IMR-90 (cell line): ENCODE measurements around the gene KIAA0232. TPM values are rescaled to one million over a fixed set of nuclear protein-coding genes. Genes with fewer than 3 reads are reported as not detected.

Source experiments
- ATAC-seq: fragments of 200-7000 bp; cut with Tn5 transposase; 2 replicates; pipeline ENCODE4 v1.9.1; 2020; ENCODE audit warnings: low read depth, mild to moderate bottlenecking, moderate library complexity
- BruUV-seq: library from RNA; stranded (reverse); fragments of 400-500 nt; replicated peaks from 2 replicates; lab custom pipeline; 2021; lab: Mats Ljungman, UMichigan
- CTCF ChIA-PET: fragments of 300-600 bp; formaldehyde crosslinking; extraction: SDS; loops from one replicate; lab custom pipeline; 2021; ENCODE audit warnings: antibody characterized with exemption; lab: Yijun Ruan, JAX
- POLR2A ChIA-PET: fragments of 300-600 bp; sonication (Branson Sonifier 250); formaldehyde crosslinking; loops from one replicate; lab custom pipeline; 2022; ENCODE audit warnings: antibody characterized with exemption; ENCODE audit not compliant: unreplicated experiment; lab: Charles Lee
- DNase-seq: peaks from one replicate; pipeline ENCODE4 v3.0.0; 2013
- H2AFZ ChIP-seq: replicated peaks from 2 replicates; pipeline ENCODE3; 2013; ENCODE audit warnings: low read length, mild to moderate bottlenecking; ENCODE audit not compliant: poor library complexity
- H2AK5ac ChIP-seq: 2 replicates; pipeline ENCODE4 v1.6.1; 2013; ENCODE audit warnings: low read depth, low read length, inconsistent platforms
- H2AK9ac ChIP-seq: replicated peaks from 2 replicates; pipeline ENCODE3; 2013; ENCODE audit warnings: mild to moderate bottlenecking, low read depth, low read length, moderate library complexity; ENCODE audit not compliant: poor library complexity
- H2BK120ac ChIP-seq: 2 replicates; pipeline ENCODE4 v1.6.1; 2013; ENCODE audit warnings: low read depth, low read length, inconsistent platforms
- H2BK15ac ChIP-seq: 3 replicates; pipeline ENCODE4 v1.6.1; 2013; ENCODE audit warnings: low read depth, low read length, inconsistent platforms
- H2BK20ac ChIP-seq: 2 replicates; pipeline ENCODE4 v1.6.1; 2013; ENCODE audit warnings: low read depth, mild to moderate bottlenecking, inconsistent platforms, low read length, moderate library complexity
- H2BK5ac ChIP-seq: 2 replicates; pipeline ENCODE4 v1.6.1; 2013; ENCODE audit warnings: mild to moderate bottlenecking, low read depth, low read length, inconsistent platforms; ENCODE audit not compliant: poor library complexity, severe bottlenecking
- H3K14ac ChIP-seq: replicated peaks from 2 replicates; pipeline ENCODE4 v1.6.1; 2013; ENCODE audit warnings: low read depth, low read length, inconsistent platforms
- H3K18ac ChIP-seq: 2 replicates; pipeline ENCODE4 v1.6.1; 2013; ENCODE audit warnings: low read depth, low read length, control low read depth
- H3K23ac ChIP-seq: 2 replicates; pipeline ENCODE4 v1.6.1; 2013; ENCODE audit warnings: low read depth, low read length, inconsistent platforms
- H3K27ac ChIP-seq: 2 replicates; pipeline ENCODE4 v1.5.1; 2013; ENCODE audit warnings: mild to moderate bottlenecking, control low read depth, low read length; ENCODE audit not compliant: insufficient read depth
- H3K27me3 ChIP-seq: 2 replicates; pipeline ENCODE4 v1.6.1; 2013; ENCODE audit warnings: low read length; ENCODE audit not compliant: control insufficient read depth, insufficient read depth
- H3K36me3 ChIP-seq: 2 replicates; pipeline ENCODE4 v1.6.1; 2013; ENCODE audit warnings: low read length, mixed read lengths; ENCODE audit not compliant: control insufficient read depth, insufficient read depth
- H3K4ac ChIP-seq: 2 replicates; pipeline ENCODE4 v1.6.1; 2013; ENCODE audit warnings: low read depth, low read length, inconsistent platforms
- H3K4me1 ChIP-seq: 2 replicates; pipeline ENCODE4 v1.6.1; 2013; ENCODE audit warnings: low read length, mixed read lengths; ENCODE audit not compliant: control insufficient read depth, insufficient read depth
- H3K4me2 ChIP-seq: 2 replicates; pipeline ENCODE4 v1.6.1; 2013; ENCODE audit warnings: low read depth, mild to moderate bottlenecking, control low read depth, low read length, moderate library complexity
- H3K4me3 ChIP-seq: 2 replicates; pipeline ENCODE4 v1.5.1; 2013; ENCODE audit warnings: low read depth, mild to moderate bottlenecking, control low read depth, low read length, moderate library complexity; ENCODE audit not compliant: insufficient read depth
- H3K56ac ChIP-seq: 2 replicates; pipeline ENCODE4 v1.6.1; 2013; ENCODE audit warnings: low read length, inconsistent platforms; ENCODE audit not compliant: insufficient read depth; ENCODE audit errors: extremely low read depth
- H3K79me1 ChIP-seq, 2 experiments: 2 replicates each; pipeline ENCODE4 v1.6.1; 2013; ENCODE audit warnings: low read length in 2 of 2, inconsistent platforms in 1 of 2, low read depth in 1 of 2
- H3K9ac ChIP-seq: 2 replicates; pipeline ENCODE4 v1.6.1; 2013; ENCODE audit warnings: low read depth, low read length, control low read depth
- H3K9me1 ChIP-seq: 2 replicates; pipeline ENCODE4 v1.6.1; 2013; ENCODE audit warnings: low read length, inconsistent platforms; ENCODE audit not compliant: insufficient read depth
- H3K9me3 ChIP-seq: 2 replicates; pipeline ENCODE4 v1.6.1; 2013; ENCODE audit warnings: low read length; ENCODE audit not compliant: control insufficient read depth, insufficient read depth
- H4K20me1 ChIP-seq: 2 replicates; pipeline ENCODE4 v1.6.1; 2013; ENCODE audit warnings: low read length, inconsistent platforms; ENCODE audit not compliant: insufficient read depth
- H4K5ac ChIP-seq: 2 replicates; pipeline ENCODE4 v1.6.1; 2013; ENCODE audit warnings: mild to moderate bottlenecking, low read depth, low read length, control low read depth
- H4K8ac ChIP-seq, 2 experiments: 2 replicates each; pipeline ENCODE4 v1.6.1; 2013; ENCODE audit warnings: low read depth in 2 of 2, low read length in 2 of 2, control low read depth in 1 of 2, inconsistent platforms in 1 of 2
- H4K91ac ChIP-seq: 2 replicates; pipeline ENCODE4 v1.6.1; 2013; ENCODE audit warnings: low read depth, low read length, inconsistent platforms; ENCODE audit not compliant: insufficient read depth
- BHLHE40 ChIP-seq: fragments of 150-350 bp; IDR thresholded peaks from 2 replicates; pipeline ENCODE4 v1.6.1; 2016; ENCODE audit warnings: mild to moderate bottlenecking, low read depth, low read length
- CEBPB ChIP-seq: IDR thresholded peaks from 2 replicates; pipeline ENCODE4 v1.6.1; 2012; ENCODE audit warnings: low read depth, low read length, improper control_type of control experiment
- CHD1 ChIP-seq: IDR thresholded peaks from 2 replicates; pipeline ENCODE4 v1.6.1; 2012; ENCODE audit warnings: low read depth, low read length, improper control_type of control experiment
- FOS ChIP-seq: fragments of 150-350 bp; IDR thresholded peaks from 2 replicates; pipeline ENCODE4 v1.6.1; 2016; ENCODE audit warnings: low read depth, low read length
- MAFK ChIP-seq: IDR thresholded peaks from 2 replicates; pipeline ENCODE4 v1.6.1; 2012; ENCODE audit warnings: low read depth, low read length, improper control_type of control experiment
- MAZ ChIP-seq: IDR thresholded peaks from 2 replicates; pipeline ENCODE4 v1.6.1; 2012; ENCODE audit warnings: low read depth, mild to moderate bottlenecking, low read length, improper control_type of control experiment, moderate library complexity, borderline replicate concordance
- MXI1 ChIP-seq: IDR thresholded peaks from 2 replicates; pipeline ENCODE4 v1.6.1; 2012; ENCODE audit warnings: low read depth, mild to moderate bottlenecking, low read length, moderate library complexity, borderline replicate concordance
- POLR2A ChIP-seq: IDR thresholded peaks from 2 replicates; pipeline ENCODE4 v1.6.1; 2012; ENCODE audit warnings: mild to moderate bottlenecking, low read depth, low read length
- RAD21 ChIP-seq: IDR thresholded peaks from 2 replicates; pipeline ENCODE4 v1.6.1; 2012; ENCODE audit warnings: low read length, improper control_type of control experiment
- RFX5 ChIP-seq: IDR thresholded peaks from 2 replicates; pipeline ENCODE4 v1.8.0; 2012; ENCODE audit warnings: low read depth, mild to moderate bottlenecking, low read length, moderate library complexity
- SMC3 ChIP-seq: fragments of 150-350 bp; IDR thresholded peaks from 2 replicates; pipeline ENCODE4 v1.6.1; 2016; ENCODE audit warnings: low read depth, mild to moderate bottlenecking, antibody characterized with exemption, low read length, moderate library complexity
- WGBS, 2 experiments: methylation state at CpG; one replicate each; pipeline versions ENCODE4 v1.1.5 to v1.1.7; 2013; ENCODE audit warnings: missing lambda C conversion rate in 2 of 2; ENCODE audit not compliant: insufficient read length in 1 of 2; ENCODE audit errors: extremely low coverage in 2 of 2; 5-methylcytosine and 5-hydroxymethylcytosine counted together
- dilution Hi-C: fragments of 300-500 bp; cut with HindIII; formaldehyde crosslinking; loops from one replicate; pipeline ENCODE4 v1.14.3; 2018; ENCODE audit warnings: low sequenced_read_pairs; ENCODE audit not compliant: unreplicated experiment
- in situ Hi-C: fragments of 300-500 bp; cut with MboI; formaldehyde crosslinking; loops from 3 replicates; pipeline ENCODE4 v1.14.3; 2019; ENCODE audit warnings: low sequenced_read_pairs, inconsistent platforms, mixed read lengths
- intact Hi-C: fragments of 100-400 bp; cut with micrococcal nuclease; formaldehyde crosslinking; loops from 2 replicates; pipeline ENCODE4 v1.10.0; 2022
- polyA plus RNA-seq, 3 experiments: library from polyadenylated mRNA; depleted of rRNA; stranded (reverse); fragments of >200 nt; gene quantifications; 2 replicates each; pipeline ENCODE4 v1.2.3, GENCODE V29; 2012; ENCODE audit warnings: low replicate concordance in 1 of 3
- total RNA-seq: library from RNA; depleted of rRNA; stranded (reverse); fragments of >200 nt; gene quantifications from 2 replicates; pipeline ENCODE4 v1.2.3, GENCODE V29; 2012
- TF ChIP-seq, protein P1 (sequence below): conservative IDR thresholded peaks from 2 replicates; pipeline ENCODE4 v1.5.1; 2012; ENCODE audit warnings: mild to moderate bottlenecking, low read depth, low read length, improper control_type of control experiment
- TF ChIP-seq, protein P2 (sequence below): fragments of 150-350 bp; IDR thresholded peaks from 2 replicates; pipeline ENCODE4 v1.6.1; 2017; ENCODE audit warnings: mild to moderate bottlenecking, antibody characterized with exemption, low read length, low read depth
- TF ChIP-seq, protein P3 (sequence below): fragments of 150-350 bp; IDR thresholded peaks from 2 replicates; pipeline ENCODE4 v1.6.1; 2016; ENCODE audit warnings: low read depth, mild to moderate bottlenecking, low read length, moderate library complexity, borderline replicate concordance

KIAA0232 gene
- total and polyA plus RNA-seq, 2 of the 4 experiments (the other 2 are of a cell fraction), result 6.8 to 19.5 TPM

DNA sequence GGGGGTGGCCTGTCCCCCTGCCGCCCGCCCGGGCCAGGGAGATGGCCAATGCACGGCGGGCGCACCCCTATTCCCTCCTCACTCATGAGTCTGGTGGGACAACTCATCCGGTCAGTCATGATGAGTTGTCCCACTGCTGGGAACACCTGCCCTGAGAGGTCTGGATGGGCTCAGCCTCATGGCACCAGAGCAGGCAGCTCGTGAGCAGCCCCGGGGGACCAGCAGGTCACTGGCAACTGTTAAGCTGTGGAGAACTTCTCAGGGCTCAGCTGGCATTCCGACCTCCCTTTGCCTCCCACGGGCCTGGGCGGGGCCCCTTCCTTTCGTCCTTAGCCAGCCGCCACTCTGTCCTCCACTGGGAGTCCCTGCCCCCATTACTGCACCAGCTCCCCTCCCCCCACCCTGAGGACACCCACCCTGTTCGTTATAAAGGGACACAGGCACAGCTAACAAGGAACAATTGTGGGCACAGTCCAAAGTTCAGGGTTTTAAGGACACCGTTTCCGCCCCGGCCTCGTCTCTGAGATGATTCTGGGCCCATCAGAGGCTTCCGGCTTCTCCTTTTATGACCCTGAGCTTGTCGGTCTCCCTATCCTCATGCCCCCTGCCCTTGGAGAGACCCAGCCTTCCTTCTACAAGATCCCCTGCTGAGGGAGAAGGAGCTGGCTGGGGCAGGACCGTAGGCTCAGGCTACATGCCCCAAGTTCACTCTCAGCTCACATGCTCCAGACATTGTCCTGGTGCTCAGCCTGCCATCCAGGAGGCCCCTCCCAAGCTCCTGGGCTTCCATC, 14.6 kb upstream of the KIAA0232 start:
- Histone ChIP-seq H3K4me3 (no peak overlapping the region), H3K4ac (no peak overlapping the region), H3K9me3 (no peaks in the 10 kb centered on the region; the same call in 1 of the 2 replicates), H2BK120ac (no peak overlapping the region), H2AFZ (peak overlapping the region; percentile 75), H3K79me1 (no peaks in the 10 kb centered on the region), H2BK5ac (no peak overlapping the region), H4K5ac (no peak overlapping the region), H3K18ac (no peak overlapping the region), H3K9me1 (no peaks in the 10 kb centered on the region), H3K56ac (no peak overlapping the region), H4K20me1 (no peaks in the 10 kb centered on the region), H2AK9ac (peak overlapping the region; percentile 34), H3K27me3 (peaks cover 35% of the 10 kb centered on the region), H3K14ac (no peak overlapping the region), H3K9ac (no peak overlapping the region), H4K91ac (no peak overlapping the region), H3K4me1 (peaks cover 3% of the 10 kb centered on the region), H2AK5ac (no peak overlapping the region), H3K4me2 (no peak overlapping the region), H3K23ac (no peak overlapping the region), H4K8ac (no peak overlapping the region), H2BK20ac (no peak overlapping the region), H3K36me3 (no peaks in the 10 kb centered on the region), H2BK15ac (no peak overlapping the region), H3K27ac (no peak overlapping the region)
- CTCF ChIA-PET, result no interaction called here
- POLR2A ChIA-PET, result no interaction called here
- TF ChIP-seq MAZ (no peak), CEBPB (no peak), BHLHE40 (no peak), MAFK (no peak), RFX5 (no peak), MXI1 (no peak), RAD21 (no peak), CHD1 (no peak), FOS (no peak), SMC3 (no peak), POLR2A (no peak)
- TF ChIP-seq, protein P1, sequence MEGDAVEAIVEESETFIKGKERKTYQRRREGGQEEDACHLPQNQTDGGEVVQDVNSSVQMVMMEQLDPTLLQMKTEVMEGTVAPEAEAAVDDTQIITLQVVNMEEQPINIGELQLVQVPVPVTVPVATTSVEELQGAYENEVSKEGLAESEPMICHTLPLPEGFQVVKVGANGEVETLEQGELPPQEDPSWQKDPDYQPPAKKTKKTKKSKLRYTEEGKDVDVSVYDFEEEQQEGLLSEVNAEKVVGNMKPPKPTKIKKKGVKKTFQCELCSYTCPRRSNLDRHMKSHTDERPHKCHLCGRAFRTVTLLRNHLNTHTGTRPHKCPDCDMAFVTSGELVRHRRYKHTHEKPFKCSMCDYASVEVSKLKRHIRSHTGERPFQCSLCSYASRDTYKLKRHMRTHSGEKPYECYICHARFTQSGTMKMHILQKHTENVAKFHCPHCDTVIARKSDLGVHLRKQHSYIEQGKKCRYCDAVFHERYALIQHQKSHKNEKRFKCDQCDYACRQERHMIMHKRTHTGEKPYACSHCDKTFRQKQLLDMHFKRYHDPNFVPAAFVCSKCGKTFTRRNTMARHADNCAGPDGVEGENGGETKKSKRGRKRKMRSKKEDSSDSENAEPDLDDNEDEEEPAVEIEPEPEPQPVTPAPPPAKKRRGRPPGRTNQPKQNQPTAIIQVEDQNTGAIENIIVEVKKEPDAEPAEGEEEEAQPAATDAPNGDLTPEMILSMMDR, result no peak
- TF ChIP-seq, protein P2, sequence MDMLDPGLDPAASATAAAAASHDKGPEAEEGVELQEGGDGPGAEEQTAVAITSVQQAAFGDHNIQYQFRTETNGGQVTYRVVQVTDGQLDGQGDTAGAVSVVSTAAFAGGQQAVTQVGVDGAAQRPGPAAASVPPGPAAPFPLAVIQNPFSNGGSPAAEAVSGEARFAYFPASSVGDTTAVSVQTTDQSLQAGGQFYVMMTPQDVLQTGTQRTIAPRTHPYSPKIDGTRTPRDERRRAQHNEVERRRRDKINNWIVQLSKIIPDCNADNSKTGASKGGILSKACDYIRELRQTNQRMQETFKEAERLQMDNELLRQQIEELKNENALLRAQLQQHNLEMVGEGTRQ, result no peak
- TF ChIP-seq, protein P3, sequence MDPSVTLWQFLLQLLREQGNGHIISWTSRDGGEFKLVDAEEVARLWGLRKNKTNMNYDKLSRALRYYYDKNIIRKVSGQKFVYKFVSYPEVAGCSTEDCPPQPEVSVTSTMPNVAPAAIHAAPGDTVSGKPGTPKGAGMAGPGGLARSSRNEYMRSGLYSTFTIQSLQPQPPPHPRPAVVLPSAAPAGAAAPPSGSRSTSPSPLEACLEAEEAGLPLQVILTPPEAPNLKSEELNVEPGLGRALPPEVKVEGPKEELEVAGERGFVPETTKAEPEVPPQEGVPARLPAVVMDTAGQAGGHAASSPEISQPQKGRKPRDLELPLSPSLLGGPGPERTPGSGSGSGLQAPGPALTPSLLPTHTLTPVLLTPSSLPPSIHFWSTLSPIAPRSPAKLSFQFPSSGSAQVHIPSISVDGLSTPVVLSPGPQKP, result no peak
- BruUV-seq, result no TSS peak
- DNase-seq (no peak), ATAC-seq (no peak; the same call in 1 of the 2 replicates)
- dilution Hi-C loops (no loop called here), intact Hi-C loops (no loop called here), in situ Hi-C loops (no loop called here)
- WGBS, 2 experiments, result 94% methylated on average over 3 of the region's 22 CpGs; no CpG with 5 or more reads in 1 of the 2 experiments
